GM21423 (cell line): ENCODE measurements around the gene SPATA18.
"Not testable (repeated sequence)": the region's sequence is repeated elsewhere in the genome, so short reads cannot be mapped to it uniquely, and the experiment has no call there.

Experiments
- ATAC-seq: cut with Tn5 transposase; IDR thresholded peaks from one replicate; pipeline ENCODE4 v1.9.1; 2021; ENCODE audit warnings: mild to moderate bottlenecking, moderate library complexity; ENCODE audit not compliant: unreplicated experiment

Gene SPATA18

DNA sequence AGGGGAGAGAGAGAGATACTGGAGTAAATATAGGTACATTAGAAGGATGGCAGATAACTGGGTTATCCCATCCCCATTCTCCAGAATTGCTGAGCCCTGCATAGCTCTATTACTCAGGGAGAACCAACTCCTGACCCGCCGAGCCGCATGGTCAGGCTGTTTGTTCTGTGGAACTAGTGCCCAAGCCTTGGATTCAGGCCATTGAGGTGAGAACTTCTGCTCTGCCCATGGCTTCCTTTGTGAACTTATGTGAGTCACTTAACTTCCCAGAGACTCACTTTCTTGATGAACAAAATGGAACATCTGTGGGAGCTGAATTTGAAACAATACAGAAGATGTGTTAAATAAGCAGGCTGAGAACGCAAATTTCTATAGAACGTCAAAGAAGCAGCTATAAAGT is 54.2 kb downstream of the SPATA18 start:
- ATAC-seq, result no peak

DNA sequence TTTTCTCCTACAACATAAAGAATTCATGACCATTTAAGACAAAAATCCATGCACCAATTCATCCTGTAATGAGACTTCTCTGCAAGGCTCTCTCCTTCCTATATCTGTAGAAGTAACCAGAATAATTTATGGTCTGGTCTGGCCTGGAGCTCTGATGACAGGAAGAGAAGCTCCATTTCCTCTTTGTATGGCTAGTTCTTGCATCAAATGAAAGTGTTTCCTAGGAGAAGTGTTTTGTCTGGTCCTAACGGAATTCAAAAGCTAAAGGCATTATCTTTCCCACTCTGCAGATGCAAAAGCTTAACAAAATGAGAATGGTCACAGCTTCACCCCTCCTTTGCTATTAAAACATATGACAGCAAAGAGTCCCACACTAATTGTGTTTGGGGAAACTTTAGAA is 55.1 kb downstream of the SPATA18 start:
- ATAC-seq, result no peak

DNA sequence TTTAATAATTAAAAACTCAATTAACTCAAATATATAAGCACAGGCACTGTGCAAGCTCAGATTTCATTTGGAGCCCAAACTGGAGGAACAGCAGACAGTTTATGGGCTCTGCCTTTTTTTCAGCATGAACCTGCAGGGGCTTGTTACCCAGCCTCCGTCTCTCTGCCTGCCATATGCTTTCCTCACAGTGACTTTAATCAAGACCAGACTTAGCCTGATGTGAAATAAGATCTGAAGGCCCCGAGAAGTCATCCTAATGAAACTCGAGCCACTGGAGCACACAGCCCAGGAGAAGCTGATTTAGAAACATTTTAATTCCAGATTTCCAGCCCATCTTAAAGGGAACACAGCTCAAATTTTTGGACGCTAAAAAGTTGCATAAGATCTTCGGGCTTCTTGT is 55.6 kb downstream of the SPATA18 start:
- ATAC-seq, result no peak

DNA sequence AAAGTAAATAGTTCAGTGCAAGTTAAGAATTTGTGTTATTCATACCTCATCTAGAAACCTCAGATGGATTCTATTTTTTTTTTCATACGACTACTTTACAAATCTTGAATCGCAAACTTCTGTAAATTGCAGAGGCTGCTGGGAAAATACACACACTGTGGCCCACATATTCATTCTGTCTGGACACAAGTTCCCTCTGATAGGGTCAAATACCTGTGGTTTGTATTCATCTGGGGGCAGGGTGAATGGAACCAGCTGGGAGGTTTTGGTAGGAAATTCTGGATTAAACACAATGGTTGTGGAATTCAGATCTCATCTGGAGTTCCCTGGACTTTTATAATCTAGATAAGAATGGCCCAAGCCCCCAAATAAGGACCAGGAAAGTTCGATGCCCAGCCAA is 56.2 kb downstream of the SPATA18 start:
- ATAC-seq, result no peak

DNA sequence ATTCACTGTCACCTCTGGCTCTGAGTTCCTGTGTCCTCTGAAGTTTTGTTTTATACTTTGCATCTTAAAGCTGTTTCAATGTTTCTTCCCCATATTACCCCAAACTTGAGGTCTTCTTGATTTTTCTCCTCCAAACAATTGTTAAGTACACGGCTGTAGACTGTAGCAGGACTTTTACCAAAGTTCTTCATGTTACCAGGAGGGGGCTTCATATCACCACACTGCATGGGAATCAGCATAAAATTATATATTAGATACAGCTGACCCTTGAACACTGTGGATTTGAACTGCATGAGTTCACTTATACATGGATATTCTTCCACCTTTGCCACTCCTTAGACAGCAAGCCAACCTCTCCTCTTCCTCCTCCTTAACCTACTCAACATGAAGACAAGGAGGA is 56.6 kb downstream of the SPATA18 start:
- no peak for ATAC-seq

DNA sequence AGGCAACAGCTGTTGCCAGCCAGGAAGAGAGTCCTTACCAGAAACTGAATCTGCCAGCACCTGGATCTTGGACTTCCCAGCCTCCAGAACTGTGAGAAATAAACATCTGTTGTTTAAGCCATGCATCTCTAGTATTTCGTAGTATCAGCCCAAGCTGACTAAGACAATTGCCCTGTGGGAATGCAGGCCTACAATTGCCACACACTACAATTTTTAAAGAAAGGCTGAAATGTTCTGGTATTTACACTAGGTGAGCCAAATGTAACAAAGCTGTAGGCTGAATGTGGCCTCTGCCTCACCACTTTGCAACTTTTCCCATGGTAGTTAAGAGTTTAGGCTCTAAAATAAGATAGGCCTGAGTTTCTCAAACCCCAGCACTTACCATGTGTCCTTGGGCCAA is 59.1 kb downstream of the SPATA18 start:
- no peak for ATAC-seq

DNA sequence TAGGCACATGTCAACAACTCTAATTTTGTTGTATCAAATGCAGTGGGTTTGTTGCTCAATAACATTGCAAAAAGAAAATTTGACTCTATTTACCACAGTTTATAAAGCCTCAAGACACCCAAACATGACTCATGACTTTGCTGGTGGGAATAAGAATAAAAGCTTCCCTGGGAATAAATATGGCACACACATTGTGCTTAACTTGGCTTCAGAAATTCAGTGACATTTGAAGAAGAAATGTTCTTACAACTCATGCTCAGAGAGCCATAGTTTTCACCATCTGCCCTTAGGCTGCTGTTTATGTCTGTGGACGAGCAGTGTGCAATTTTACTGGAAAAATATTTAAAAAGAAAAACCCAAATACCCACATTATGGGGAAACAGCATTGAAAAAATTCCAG is 60.9 kb downstream of the SPATA18 start:
- ATAC-seq, result no peak

DNA sequence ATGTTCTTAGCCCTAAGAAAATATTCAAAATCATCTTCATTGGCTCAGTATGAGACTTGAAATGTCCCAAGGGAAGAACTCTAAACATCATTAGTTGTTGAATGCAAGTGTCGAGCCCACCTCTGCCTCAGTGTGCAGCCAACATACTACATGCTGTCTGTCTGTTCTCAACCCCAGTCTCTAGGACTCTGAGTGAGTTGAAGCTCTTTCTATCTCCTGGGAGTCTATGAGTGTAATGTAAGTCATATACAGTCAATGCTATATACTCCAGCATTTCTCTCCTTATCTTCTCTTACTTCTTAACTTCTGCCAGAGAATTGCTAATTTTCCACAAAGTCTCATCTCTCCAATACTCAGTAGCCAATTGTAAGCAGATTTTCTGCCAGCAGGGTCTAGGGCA is 61.3 kb downstream of the SPATA18 start:
- ATAC-seq, result no peak

DNA sequence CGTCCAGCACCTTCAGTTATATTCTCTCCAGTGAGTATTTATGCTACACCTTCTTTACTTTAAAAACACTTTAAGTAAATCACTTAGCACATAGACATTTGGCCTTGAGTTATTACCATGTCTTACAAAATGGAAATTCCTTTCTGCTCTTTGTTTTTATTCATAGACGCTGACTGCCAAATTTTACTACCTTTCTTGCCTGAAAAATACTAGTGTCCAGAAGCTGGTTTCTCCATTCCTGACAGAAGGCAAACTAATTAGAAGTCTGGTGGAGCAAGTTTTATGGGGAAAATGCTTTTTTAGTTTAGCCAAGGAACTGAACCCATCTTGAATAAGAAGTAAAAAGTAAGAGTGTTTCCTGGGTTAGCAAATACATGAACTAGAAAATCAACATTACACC is 65.5 kb downstream of the SPATA18 start:
- no peak for ATAC-seq

DNA sequence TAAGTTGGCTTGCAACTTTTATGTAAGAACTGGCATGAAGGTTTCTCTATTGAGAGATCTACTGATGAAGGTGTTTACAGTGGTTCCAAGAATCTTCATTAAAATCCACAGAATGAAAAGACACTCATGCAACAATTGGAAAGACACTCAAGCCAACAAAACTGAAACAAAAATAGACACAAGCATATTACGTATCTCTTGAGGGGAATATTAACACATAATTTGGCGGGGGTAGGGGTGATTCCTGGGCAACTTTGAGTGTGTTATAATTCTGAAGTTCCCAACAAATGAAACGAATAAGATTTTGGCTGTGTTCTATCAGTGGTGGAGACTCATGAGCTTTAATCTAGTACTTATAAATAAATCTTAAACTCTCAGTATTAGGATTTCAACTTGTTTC is 75.1 kb downstream of the SPATA18 start:
- no peak for ATAC-seq

DNA sequence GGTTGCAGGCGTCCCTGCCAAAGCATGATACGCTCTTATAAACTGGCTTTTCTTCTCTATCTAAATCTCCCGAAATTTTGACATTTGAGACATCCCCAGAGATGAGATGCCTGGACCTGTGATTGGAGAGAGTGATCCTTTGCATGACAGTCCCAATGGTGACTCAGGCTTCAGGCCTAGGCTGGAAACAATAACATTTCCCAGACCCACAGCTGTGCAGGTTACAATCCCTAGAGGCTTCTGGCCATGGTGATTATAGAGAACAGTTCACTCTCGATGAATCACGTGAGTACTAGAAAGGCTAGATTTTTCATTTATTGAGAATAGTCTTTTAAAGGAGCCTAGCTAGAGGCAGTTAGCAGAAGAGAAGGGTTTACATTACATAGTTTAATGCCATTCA is 75.9 kb downstream of the SPATA18 start:
- no peak for ATAC-seq

DNA sequence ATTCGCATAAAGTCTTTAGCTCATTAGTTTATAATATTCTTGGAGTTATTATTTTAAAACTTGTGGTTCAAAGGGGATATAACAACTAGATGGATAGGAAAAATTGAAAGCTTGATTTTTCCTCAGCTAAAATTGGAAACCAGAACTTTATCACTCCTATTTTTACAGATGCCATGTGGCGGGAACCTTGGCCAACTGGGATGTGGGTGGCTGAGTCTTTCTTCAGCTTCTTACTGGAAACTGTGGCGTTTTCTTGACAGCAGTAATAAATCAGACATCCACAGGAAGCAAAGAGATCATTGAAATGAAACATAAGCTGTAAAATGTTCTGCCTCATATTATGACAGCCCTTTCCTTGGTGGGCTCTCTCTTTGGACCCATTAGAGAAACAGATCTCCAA is 84.1 kb downstream of the SPATA18 start:
- no peak for ATAC-seq

DNA sequence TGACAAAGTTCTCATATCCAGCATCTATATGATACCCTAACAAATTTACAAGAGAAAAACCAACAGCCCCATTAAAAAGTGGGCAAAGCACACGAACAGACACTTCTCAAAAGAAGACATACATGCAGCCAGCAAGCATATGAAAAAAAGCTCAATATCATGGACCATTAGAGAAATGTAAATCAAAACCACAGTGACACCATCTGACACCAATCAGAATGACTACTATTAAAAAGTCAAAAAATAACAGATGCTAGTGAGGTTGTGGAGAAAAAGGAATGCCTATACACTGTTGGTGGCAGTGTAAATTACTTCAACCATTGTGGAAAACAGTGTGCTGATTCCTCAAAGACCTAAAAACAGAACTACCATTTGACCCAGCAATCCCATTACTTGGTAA is 86.0 kb downstream of the SPATA18 start:
- ATAC-seq, result not testable (repeated sequence)

DNA sequence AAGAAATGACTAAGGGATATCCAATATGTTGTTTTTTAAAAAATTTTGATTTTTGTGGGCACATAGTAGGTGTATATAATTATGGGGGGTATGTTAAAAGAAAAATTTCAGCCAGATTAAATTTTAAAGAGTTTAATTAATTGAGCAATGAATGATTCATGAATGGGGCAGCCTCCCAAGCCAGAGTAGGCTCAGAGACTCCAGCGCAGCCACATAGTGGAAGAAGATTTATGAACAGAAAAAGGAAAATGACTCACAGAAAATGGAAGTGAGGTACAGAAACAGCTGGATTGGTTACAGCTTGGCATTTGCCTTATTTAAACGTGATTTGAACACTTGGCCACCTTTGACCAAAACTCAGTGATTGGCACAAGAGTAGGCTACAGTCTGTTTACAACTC is 91.7 kb downstream of the SPATA18 start:
- no peak for ATAC-seq

DNA sequence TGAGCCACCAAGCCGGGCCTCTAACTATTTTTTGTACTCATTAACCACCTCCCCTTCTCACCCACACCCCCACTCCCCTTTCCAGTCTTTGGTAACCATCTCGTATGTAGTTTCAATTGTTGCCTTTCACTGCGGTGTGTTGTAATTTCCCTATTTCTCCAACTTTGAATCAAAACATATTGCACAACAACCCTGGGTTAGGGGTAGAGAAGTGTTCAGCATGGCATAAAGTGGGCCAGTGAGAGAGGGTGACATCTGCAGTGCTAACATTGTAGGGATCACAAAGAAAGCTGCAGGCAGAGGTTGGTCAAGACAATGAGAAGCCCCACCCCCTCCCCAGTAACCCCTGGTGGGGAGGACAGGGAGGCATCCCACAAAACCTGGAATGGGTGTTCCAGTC is 92.7 kb downstream of the SPATA18 start:
- ATAC-seq, result no peak

DNA sequence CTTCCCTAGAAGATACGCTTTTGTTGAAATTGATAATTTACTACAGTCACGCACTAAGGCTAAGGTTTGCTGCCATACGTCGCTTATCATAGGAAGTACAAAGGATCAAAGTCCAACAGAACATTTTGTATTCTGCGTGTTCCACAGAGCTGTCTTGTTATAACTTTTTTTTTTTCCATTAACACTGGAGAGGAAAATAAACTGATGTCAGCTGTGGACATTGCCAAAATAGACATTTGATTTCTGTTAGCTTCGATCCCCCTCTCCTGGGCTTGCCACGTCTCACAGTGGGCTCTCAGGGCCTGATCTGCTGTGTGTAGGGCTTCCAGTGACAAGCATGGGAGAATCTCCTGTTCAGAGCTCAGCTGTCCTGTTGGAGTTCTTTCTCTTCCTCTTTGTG is 93.3 kb downstream of the SPATA18 start:
- ATAC-seq, result no peak
